ENCODE data around the gene ABHD16B.

The ABHD16B gene

DNA sequence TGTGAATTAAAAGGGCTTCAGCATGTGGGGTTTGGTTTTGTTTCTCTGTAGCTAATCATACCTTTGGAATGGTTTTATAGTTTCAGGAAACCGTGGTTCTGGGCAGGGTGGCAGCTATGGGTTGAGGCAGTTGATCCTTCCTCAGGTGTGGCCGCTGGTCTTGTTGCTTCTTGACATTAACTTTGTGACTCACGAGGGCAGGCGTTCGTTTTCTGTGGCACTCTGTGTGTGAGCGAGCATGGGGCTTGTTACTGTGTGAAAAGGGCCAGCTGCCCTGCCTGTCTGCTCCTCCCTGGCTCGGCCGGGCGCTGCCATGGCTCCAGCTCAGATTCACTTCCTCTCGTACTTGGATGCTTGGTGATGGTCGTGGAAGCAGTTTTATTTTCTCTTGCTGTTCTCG lies 49.9 kb downstream of the ABHD16B start:
- TF ChIP-seq, protein P1, sequence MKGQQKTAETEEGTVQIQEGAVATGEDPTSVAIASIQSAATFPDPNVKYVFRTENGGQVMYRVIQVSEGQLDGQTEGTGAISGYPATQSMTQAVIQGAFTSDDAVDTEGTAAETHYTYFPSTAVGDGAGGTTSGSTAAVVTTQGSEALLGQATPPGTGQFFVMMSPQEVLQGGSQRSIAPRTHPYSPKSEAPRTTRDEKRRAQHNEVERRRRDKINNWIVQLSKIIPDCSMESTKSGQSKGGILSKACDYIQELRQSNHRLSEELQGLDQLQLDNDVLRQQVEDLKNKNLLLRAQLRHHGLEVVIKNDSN (IDR thresholded peaks at IDR 0.05) = no peak
- TF ChIP-seq TCF12 (IDR thresholded peaks at IDR 0.05; ENCODE audit: low read depth) (no peak), NFIC (IDR thresholded peaks at IDR 0.05) (no peak), YY1 (IDR thresholded peaks at IDR 0.05; ENCODE audit: low read depth) (no peak), TEAD4 (IDR thresholded peaks at IDR 0.05) (no peak), CREB1 (IDR thresholded peaks at IDR 0.05; ENCODE audit: low read depth) (no peak), TAF1 (IDR thresholded peaks at IDR 0.05; ENCODE audit: low read depth) (no peak), FOXM1 (IDR thresholded peaks at IDR 0.05; ENCODE audit: borderline replicate concordance, low read depth) (no peak), ZBTB7A (IDR thresholded peaks at IDR 0.05; ENCODE audit: low read depth) (no peak), CEBPB (IDR thresholded peaks at IDR 0.05) (no peak), EGR1 (IDR thresholded peaks at IDR 0.05) (no peak), EP300 (IDR thresholded peaks at IDR 0.05; ENCODE audit: borderline replicate concordance) (no peak), RAD21 (IDR thresholded peaks at IDR 0.05; ENCODE audit: low read depth) (no peak)
- TF ChIP-seq, protein P2, sequence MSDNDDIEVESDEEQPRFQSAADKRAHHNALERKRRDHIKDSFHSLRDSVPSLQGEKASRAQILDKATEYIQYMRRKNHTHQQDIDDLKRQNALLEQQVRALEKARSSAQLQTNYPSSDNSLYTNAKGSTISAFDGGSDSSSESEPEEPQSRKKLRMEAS (IDR thresholded peaks at IDR 0.05) = no peak
- TF ChIP-seq, protein P3, sequence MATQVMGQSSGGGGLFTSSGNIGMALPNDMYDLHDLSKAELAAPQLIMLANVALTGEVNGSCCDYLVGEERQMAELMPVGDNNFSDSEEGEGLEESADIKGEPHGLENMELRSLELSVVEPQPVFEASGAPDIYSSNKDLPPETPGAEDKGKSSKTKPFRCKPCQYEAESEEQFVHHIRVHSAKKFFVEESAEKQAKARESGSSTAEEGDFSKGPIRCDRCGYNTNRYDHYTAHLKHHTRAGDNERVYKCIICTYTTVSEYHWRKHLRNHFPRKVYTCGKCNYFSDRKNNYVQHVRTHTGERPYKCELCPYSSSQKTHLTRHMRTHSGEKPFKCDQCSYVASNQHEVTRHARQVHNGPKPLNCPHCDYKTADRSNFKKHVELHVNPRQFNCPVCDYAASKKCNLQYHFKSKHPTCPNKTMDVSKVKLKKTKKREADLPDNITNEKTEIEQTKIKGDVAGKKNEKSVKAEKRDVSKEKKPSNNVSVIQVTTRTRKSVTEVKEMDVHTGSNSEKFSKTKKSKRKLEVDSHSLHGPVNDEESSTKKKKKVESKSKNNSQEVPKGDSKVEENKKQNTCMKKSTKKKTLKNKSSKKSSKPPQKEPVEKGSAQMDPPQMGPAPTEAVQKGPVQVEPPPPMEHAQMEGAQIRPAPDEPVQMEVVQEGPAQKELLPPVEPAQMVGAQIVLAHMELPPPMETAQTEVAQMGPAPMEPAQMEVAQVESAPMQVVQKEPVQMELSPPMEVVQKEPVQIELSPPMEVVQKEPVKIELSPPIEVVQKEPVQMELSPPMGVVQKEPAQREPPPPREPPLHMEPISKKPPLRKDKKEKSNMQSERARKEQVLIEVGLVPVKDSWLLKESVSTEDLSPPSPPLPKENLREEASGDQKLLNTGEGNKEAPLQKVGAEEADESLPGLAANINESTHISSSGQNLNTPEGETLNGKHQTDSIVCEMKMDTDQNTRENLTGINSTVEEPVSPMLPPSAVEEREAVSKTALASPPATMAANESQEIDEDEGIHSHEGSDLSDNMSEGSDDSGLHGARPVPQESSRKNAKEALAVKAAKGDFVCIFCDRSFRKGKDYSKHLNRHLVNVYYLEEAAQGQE (IDR thresholded peaks at IDR 0.05; ENCODE audit: low read depth) = no peak
